GM19239 (cell line): ENCODE measurements around the gene AKR1C4.
"Not testable (repeated sequence)": the region's sequence is repeated elsewhere in the genome, so short reads cannot be mapped to it uniquely, and the experiment has no call there.

Experiments
- DNase-seq: peaks from one replicate; pipeline ENCODE4 v3.0.0; 2011; ENCODE audit warnings: low spot score; ENCODE audit not compliant: insufficient read length
- FAIRE-seq: peaks from 2 replicates; lab custom pipeline; 2011; peaks lifted over from hg19 to GRCh38; lab: Jason Lieb, UNC

AKR1C4 gene

GRCh38 chr10:5198386-5198785, 1.7 kb downstream of the AKR1C4 start:
- no peak for FAIRE-seq
- DNase-seq: no peak

- FAIRE-seq (no peak), DNase-seq (no peak)
Measured at GRCh38 chr10:5199398-5199797, 2.8 kb downstream of the AKR1C4 start.

GRCh38 chr10:5206799-5207198, 10.2 kb downstream of the AKR1C4 start:
- no peak for DNase-seq
- no peak for FAIRE-seq

- FAIRE-seq, DNase-seq: not testable (repeated sequence)
Measured at GRCh38 chr10:5209776-5210175, 13.1 kb downstream of the AKR1C4 start.

- not testable (repeated sequence) for FAIRE-seq, DNase-seq
Measured at GRCh38 chr10:5210261-5210660, 13.6 kb downstream of the AKR1C4 start.

- DNase-seq (no peak), FAIRE-seq (no peak)
Measured at GRCh38 chr10:5211696-5212536, 15.3 kb downstream of the AKR1C4 start.

GRCh38 chr10:5216801-5217200, 20.2 kb downstream of the AKR1C4 start:
- DNase-seq (no peak), FAIRE-seq (no peak)

GRCh38 chr10:5219262-5219661, 22.6 kb downstream of the AKR1C4 start:
- no peak for DNase-seq
- FAIRE-seq: no peak

- DNase-seq, FAIRE-seq: not testable (repeated sequence)
Measured at GRCh38 chr10:5222942-5223341, 26.3 kb downstream of the AKR1C4 start.

GRCh38 chr10:5229019-5229418, 32.4 kb downstream of the AKR1C4 start:
- no peak for FAIRE-seq

GRCh38 chr10:5233324-5233723, 36.7 kb downstream of the AKR1C4 start:
- FAIRE-seq: no peak
- DNase-seq: no peak

More at GRCh38 chr10:5229019-5229418, 32.4 kb downstream of the AKR1C4 start:
- DNase-seq: no peak

GRCh38 chr10:5234106-5234860, 37.6 kb downstream of the AKR1C4 start:
- DNase-seq: no peak
- no peak for FAIRE-seq

- not testable (repeated sequence) for FAIRE-seq, DNase-seq
Measured at GRCh38 chr10:5237541-5237940, 40.9 kb downstream of the AKR1C4 start.

GRCh38 chr10:5242585-5242984, 45.9 kb downstream of the AKR1C4 start:
- DNase-seq (no peak), FAIRE-seq (no peak)

GRCh38 chr10:5243521-5243987, 46.9 kb downstream of the AKR1C4 start:
- no peak for FAIRE-seq

GRCh38 chr10:5252177-5253037, 55.8 kb downstream of the AKR1C4 start:
- DNase-seq (no peak), FAIRE-seq (no peak)

More at GRCh38 chr10:5243521-5243987, 46.9 kb downstream of the AKR1C4 start:
- no peak for DNase-seq

GRCh38 chr10:5254488-5254887, 57.9 kb downstream of the AKR1C4 start:
- DNase-seq (no peak), FAIRE-seq (no peak)

- DNase-seq, FAIRE-seq: not testable (repeated sequence)
Measured at GRCh38 chr10:5257768-5258167, 61.1 kb downstream of the AKR1C4 start.

GRCh38 chr10:5259132-5259951, 62.7 kb downstream of the AKR1C4 start:
- no peak for FAIRE-seq
- DNase-seq: no peak
